Fibroblast of mammary gland (primary cell): ENCODE results near the gene BCAS4.

ENCODE experiments used
- DNase-seq: peaks from one replicate; pipeline ENCODE4 v3.0.0-alpha.2; 2010; ENCODE audit warnings: low read depth
- H3K4me3 ChIP-seq: 2 replicates; pipeline ENCODE4 v1.5.1; 2011; ENCODE audit warnings: low read depth, mild to moderate bottlenecking, low read length, moderate library complexity; ENCODE audit not compliant: control insufficient read depth
- TF ChIP-seq, protein P1 (sequence below): conservative IDR thresholded peaks from 2 replicates; pipeline ENCODE4 v1.5.1; 2011; ENCODE audit warnings: low read depth, low read length, inconsistent platforms; ENCODE audit not compliant: control insufficient read depth, insufficient read depth

Gene BCAS4

DNA sequence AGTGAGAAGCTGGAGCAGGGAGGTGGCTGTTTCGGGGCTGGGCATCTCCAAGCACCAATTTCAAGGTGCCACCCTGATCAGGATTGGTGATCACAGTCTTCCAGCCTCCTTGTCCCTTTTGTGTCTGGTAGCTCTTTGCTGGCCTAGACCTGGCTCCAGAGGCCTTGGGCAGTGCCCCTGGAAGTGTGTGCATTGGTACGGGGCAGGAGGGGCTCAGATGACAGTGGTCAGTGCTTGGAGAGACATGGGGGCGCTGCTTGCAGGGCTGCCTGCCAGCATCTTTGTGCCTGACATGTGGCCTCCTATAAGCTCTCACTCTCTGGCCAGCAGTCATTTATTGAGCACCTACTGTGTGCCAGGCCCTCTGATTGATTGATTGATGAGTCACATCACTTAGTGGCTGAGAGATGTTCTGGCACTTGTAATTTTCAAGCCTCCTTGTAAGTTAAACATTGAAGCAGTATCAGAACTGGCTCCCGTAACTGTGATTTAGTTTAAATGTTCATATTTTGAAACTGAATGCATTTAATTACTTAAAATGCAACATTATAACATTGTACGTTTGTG lies 61.7 kb downstream of the BCAS4 start:
- no peak overlapping the region for H3K4me3 ChIP-seq
- no peak for DNase-seq
- TF ChIP-seq, protein P1, sequence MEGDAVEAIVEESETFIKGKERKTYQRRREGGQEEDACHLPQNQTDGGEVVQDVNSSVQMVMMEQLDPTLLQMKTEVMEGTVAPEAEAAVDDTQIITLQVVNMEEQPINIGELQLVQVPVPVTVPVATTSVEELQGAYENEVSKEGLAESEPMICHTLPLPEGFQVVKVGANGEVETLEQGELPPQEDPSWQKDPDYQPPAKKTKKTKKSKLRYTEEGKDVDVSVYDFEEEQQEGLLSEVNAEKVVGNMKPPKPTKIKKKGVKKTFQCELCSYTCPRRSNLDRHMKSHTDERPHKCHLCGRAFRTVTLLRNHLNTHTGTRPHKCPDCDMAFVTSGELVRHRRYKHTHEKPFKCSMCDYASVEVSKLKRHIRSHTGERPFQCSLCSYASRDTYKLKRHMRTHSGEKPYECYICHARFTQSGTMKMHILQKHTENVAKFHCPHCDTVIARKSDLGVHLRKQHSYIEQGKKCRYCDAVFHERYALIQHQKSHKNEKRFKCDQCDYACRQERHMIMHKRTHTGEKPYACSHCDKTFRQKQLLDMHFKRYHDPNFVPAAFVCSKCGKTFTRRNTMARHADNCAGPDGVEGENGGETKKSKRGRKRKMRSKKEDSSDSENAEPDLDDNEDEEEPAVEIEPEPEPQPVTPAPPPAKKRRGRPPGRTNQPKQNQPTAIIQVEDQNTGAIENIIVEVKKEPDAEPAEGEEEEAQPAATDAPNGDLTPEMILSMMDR = no peak

DNA sequence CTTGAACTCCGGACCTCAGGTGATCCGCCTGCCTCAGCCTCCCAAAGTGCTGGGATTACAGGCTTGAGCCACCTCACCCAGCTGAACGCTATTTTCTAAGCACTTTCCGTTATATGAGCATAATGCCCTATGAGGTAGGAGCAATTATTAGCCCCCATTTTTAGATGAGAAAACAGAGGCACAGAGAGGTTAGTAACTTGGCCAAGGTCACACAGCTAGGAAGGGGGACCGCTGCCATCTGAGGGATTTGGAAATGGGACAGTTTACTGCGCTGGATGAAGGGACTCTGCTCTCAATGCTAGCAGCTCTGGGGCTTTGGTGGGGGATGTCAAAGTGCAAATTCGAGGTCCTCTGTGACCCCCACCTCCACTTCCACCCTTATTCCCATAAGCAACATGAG lies 62.5 kb downstream of the BCAS4 start:
- H3K4me3 ChIP-seq = no peak overlapping the region
- TF ChIP-seq, protein P1 = no peak
- DNase-seq = no peak

DNA sequence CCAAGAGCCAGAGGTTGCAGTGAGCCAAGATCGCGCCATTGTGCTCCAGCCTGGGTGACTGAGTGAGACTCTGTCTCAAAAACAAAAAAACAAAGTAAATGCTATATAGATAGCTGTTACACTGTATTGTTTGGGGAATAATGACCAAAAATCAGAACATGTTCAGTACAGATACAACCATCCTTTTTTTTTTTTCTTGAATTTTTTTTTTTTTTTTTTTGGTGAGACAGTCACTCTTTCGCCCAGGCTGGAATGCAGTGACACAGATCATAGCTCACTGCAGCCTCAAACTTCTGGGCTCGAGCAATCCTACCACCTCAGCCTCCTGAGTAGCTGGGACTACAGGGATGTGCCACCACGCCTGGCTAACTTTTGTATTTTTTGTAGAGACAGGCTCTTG lies 63.7 kb downstream of the BCAS4 start:
- no peak overlapping the region for H3K4me3 ChIP-seq
- TF ChIP-seq, protein P1 = no peak
- no peak for DNase-seq

DNA sequence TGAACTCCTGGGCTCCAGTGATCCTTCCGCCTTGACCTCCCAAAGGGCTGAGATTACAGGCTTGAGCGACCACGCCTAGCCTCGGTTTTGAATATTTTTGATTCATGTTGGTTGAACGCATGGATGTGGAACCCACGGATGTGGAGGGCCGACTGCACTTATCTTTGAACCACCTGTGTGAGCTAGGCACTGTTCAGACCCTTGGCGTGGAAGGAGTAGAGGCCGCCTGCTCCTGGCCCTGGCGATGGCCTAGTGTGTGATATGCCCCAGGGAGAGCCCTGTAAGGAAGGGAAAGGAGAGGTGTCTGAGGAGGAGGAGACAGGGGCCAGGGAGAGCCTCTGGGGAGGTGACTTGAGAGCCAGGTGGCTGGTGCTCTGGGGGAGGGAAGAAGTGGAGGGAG lies 64.3 kb downstream of the BCAS4 start:
- TF ChIP-seq, protein P1 = no peak
- DNase-seq = no peak
- H3K4me3 ChIP-seq = no peak overlapping the region

DNA sequence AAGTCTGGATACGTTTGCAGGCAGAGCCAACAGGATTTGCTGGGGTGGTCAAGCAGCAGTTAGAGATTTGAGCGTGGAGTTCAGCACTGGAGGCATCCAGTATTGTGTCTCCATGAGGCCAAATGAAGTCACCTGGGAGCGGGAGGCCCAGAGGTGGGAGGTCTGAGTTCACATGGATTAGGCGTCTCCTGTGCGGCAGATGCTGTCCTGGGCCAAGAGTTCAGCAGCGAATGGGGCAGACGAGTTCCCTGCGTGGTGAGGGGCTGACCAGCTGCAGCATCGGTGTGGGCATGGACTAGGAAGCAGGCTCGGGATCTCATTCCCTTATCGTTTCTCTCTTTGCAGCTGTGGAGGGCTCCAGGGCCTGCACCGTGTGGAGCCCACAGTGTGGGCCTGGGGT lies 66.2 kb downstream of the BCAS4 start:
- no peak overlapping the region for H3K4me3 ChIP-seq
- no peak for DNase-seq
- TF ChIP-seq, protein P1 = no peak

DNA sequence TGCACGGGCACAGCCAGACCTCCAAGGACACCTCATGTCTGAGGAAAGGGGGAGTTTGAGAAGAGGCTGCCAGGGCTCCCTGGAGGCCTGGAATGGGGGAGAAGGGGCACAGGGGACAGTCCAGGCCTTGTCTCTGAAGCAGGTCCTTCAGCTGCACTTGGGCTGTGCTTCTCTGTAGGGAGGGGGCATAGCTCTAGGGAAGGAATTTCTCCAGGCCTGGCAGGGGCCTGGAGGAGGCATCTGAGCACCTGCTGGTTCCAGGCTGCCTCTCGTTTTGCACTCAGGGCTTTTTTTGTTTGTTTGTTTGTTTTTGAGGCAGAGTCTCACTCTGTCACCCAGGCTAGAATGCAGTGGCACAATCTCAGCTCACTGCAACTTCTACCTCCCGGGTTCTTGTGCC lies 67.7 kb downstream of the BCAS4 start:
- DNase-seq = no peak
- TF ChIP-seq, protein P1 = no peak
- no peak overlapping the region for H3K4me3 ChIP-seq

DNA sequence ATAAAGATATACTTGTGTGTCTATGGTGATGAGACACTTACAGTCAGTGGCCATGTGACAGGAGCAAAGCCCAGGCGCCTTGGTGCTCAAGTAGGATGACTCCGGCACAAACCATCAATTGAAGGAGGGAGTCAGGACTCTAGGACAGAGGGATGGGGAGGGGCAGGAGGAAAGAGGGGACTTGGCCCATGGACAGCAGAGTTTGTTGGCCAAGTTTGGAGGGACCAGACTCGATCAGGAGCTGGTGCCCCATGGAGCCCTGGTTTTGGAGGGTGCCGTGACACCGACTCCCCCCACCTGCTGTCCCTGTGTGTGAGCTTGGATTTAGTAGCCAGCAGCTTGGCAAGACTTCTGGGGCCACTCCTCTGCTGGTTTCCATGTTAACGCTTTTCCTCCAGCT lies 70.3 kb downstream of the BCAS4 start:
- no peak for DNase-seq
- TF ChIP-seq, protein P1 = no peak
- no peak overlapping the region for H3K4me3 ChIP-seq
